Fibroblast of the aortic adventitia (primary cell): ENCODE results near the gene ST14. TPM values are rescaled to one million over a fixed set of nuclear protein-coding genes. Genes with fewer than 3 reads are reported as not detected.

Source experiments
- DNase-seq: peaks from one replicate; pipeline ENCODE4 v3.0.0-alpha.2; 2010; ENCODE audit warnings: low read depth
- H3K4me3 ChIP-seq: 2 replicates; pipeline ENCODE4 v1.5.1; 2011; ENCODE audit warnings: low read depth, mild to moderate bottlenecking, control low read depth, low read length, moderate library complexity
- total RNA-seq: library from RNA; depleted of rRNA; stranded (reverse); fragments of >200 nt; gene quantifications from 2 replicates; pipeline ENCODE4 v1.2.3, GENCODE V29; 2012; ENCODE audit warnings: low replicate concordance
- TF ChIP-seq, protein P1 (sequence below): IDR thresholded peaks from 2 replicates; pipeline ENCODE4 v1.5.1; 2011; ENCODE audit warnings: mild to moderate bottlenecking, low read length, control low read depth, inconsistent platforms; ENCODE audit not compliant: insufficient read depth

The ST14 gene
- total RNA-seq, 1 donor, result 0.09 TPM

DNA sequence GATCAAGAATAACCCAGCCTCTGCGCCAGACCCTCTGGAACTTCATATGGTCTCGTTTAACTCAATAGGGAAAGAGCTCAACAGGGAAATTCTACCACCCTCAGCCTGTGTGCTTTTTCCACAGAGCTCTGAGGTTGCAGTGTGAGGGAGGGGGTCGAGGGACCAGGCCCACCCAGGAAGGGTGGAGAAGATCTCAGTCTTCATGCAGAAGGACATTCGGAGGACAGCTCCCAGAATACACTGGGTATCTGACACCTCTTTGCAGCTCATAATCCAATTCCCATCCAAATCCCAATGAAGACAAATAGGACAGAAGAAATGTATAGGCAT, 56.6 kb downstream of the ST14 start:
- H3K4me3 ChIP-seq, result no peak overlapping the region
- TF ChIP-seq, protein P1, sequence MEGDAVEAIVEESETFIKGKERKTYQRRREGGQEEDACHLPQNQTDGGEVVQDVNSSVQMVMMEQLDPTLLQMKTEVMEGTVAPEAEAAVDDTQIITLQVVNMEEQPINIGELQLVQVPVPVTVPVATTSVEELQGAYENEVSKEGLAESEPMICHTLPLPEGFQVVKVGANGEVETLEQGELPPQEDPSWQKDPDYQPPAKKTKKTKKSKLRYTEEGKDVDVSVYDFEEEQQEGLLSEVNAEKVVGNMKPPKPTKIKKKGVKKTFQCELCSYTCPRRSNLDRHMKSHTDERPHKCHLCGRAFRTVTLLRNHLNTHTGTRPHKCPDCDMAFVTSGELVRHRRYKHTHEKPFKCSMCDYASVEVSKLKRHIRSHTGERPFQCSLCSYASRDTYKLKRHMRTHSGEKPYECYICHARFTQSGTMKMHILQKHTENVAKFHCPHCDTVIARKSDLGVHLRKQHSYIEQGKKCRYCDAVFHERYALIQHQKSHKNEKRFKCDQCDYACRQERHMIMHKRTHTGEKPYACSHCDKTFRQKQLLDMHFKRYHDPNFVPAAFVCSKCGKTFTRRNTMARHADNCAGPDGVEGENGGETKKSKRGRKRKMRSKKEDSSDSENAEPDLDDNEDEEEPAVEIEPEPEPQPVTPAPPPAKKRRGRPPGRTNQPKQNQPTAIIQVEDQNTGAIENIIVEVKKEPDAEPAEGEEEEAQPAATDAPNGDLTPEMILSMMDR, result no peak
- no peak for DNase-seq

DNA sequence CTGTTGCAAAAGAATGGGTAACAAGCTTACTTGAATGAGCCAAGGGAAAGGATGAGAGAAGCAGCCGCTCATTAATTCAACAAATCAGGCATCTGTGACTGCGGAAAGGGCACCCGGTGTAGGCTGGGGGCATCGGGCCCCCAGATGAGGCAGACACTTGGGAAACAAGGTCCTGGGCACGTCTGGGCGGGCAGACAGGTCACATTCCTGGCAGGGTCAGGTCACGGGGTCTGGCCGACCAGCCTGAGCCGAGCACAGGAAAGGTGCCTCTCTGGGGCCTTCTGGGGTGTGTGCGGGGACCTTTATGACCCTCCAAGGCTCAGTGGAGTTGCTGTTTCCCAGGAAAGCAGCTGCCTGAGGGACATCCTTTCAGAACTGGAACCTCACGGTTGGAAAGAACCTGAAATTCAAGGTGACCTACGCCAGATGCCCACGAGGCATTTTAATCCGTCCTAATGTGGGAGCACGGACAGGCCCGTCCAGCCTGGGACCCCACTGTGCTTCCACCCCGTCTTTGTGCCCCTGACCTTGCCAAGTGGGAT, 57.1 kb downstream of the ST14 start:
- DNase-seq, result no peak
- TF ChIP-seq, protein P1, result no peak
- no peak overlapping the region for H3K4me3 ChIP-seq

DNA sequence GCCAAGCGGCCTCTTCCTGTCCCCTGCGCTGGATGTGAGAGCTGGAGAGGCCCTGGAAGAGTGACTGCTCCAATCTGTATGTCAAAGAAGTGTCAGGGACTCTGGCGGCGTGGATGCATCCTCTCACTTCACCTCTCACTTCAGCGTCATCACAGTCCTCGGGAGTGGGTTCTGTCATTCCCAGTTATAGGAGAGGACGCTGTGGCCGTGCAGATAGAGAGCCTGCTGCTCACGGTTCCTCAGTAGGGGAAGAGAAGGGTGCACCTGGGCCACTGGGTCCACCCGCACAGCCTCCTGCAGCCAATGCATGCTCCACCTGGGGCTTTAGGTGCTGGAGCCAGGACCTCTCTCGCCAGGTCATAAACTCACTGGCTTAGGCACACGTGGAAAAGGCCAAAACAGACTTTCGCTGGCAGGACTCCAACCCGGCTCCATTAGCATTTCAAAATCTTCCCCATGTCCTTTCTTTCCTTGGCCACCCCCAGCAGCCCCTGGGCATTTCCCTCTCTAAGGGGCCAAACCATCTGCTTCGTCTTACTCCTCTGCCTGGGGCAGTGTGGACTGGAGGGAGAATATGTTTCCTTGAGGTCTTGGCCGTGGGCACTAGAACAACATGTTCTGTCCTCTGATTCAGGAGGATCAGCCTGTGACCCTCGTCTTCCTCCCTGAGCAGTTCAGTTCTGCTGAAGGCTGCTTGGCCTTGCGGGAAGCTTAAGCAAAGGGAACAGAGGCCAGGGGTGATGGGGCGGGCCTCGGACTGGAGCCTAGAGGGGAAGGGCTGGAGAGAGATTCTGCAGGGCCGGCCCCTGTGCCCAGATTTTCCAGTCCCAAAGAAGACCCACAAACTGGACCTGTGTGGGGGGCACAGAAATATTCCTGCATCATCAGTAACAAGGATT, 57.8 kb downstream of the ST14 start:
- TF ChIP-seq, protein P1, result no peak
- H3K4me3 ChIP-seq, result no peak overlapping the region
- DNase-seq, result no peak

DNA sequence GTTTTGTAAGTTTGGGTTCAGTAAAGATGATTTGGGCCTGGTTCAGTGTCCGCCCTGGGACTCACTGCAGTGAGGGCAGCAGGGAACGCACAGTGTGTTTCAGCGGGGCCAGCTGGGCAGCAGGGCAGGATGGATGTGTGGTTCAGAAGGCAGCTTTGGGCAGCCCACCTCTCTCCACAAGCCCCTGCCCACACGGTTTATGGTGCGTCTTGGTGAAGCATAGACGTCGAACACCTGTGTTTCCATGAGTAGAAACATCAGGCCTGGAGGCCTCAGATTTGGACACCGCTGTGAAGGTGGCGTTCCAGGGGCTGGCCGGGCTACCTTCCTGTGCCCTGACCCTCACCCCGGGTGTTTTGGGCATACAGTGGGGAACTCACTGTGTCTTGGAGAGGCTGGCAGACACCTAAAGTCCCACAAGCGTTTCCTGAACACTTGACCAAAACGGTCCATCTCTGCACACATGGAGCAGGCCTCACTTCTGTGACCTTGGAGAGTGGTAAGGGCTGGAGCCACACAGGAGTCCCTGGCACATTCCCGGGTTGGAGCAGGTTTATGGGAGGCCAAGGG, 59.0 kb downstream of the ST14 start:
- H3K4me3 ChIP-seq, result no peak overlapping the region
- TF ChIP-seq, protein P1, result no peak
- no peak for DNase-seq

DNA sequence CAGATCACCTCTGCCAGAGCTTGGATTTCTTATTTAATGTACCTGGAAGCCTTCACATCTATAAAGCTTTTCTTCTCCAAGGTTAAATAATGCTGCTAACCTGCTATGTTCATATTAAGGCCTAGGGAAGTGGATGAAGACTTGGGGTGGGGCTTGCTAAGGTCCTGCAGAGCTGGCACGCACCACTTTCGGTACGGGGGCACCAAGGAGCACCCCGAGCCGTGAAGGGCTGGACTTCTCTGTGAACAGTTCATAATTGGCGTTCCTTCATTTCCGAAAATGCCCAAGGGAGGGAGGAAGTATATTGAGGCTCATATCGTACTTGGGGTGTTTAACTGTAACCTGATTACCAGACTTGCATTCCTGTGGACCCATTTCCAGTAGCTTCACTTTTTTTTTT, 59.6 kb downstream of the ST14 start:
- no peak overlapping the region for H3K4me3 ChIP-seq
- DNase-seq, result no peak
- TF ChIP-seq, protein P1, result no peak

DNA sequence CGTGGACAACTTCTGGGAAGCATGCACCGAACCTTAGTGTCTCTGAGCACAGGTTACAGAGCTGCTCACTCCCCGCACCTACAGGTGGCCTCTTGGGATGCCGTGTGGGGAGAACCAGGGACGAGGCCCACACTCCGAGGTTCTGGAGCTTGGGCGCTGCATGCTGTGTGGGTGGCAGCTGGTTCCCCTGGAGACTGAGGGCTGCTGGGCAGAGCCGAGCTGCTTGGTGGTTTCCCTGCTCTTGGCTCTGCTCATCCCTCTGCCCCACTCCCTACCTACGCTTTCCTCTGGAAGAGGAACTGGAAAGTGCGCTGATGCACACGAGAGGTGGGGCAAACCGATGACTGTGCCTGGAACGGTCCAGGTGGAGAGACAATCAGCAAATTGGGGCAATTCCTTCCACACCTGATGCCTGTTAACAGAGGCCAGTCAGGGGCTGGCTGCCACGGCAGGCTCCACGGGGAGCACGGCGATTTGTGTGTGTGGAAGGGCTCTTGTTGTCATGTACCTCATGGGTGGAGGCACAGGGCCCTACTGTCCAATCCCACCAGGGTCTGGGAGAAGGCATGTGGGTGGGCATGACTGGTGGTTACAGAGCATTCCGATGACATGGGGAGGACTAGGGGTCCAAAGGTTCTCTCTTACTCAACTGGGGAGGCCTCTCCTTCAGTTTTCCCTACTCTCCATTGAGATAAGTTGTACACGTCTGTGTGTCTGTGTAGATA, 60.9 kb downstream of the ST14 start:
- TF ChIP-seq, protein P1, result no peak
- DNase-seq, result no peak
- no peak overlapping the region for H3K4me3 ChIP-seq
